HG03521 (cell line): Measurements from ENCODE around the gene SPATA31E1.
"Not testable (repeated sequence)": the region's sequence is repeated elsewhere in the genome, so short reads cannot be mapped to it uniquely, and the experiment has no call there.

Experiments
- ATAC-seq: cut with Tn5 transposase; IDR thresholded peaks from one replicate; pipeline ENCODE4 v1.9.1; 2021; ENCODE audit warnings: mild to moderate bottlenecking, moderate library complexity; ENCODE audit not compliant: unreplicated experiment

SPATA31E1 gene

DNA sequence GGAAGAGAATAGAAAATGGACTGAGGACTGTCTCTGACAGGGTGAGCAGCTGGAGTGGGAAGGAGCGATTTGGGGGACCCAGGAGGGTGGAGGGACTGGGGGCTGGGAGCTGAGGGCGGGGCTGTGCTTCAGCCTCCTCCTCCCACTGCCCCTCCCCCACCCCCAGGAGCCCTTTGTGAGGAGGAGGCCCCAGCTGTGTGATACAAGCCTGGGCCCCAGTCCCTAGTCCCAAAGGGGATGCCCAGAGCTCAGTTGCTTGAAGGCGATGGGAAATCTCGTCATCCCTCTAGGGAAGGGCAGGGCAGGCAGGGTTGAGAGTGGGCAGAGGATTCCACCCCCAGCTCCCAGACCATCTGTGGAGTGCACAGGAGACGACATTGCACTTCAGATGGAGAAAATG, at the start of gene SPATA31E1:
Gene SPATA31E1 (plus strand): TSS at position 251 of the 400 bp plus-strand sequence. CDS start 15 bp downstream, at position 266.
- no peak for ATAC-seq

DNA sequence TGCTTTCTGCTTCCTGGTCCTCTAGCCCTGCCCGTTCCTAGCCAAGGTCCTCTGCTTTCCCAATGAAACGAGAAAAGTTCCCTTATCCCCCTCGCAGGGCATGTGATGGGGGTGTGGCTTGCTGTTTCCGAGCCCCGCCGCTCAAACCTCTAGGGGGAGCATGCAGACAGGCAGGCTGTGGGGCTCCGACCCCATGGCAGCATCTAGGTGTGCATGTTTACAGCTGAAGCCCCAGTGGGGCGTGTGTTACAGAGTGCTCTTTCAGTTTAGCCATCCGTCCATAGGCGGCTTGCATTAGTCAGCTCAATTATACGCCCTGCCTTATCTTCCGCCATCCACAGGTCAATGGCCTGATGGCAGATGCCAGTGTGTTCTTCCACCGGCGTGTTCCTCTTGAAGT, 48.3 kb upstream of the SPATA31E1 start:
- no peak for ATAC-seq

DNA sequence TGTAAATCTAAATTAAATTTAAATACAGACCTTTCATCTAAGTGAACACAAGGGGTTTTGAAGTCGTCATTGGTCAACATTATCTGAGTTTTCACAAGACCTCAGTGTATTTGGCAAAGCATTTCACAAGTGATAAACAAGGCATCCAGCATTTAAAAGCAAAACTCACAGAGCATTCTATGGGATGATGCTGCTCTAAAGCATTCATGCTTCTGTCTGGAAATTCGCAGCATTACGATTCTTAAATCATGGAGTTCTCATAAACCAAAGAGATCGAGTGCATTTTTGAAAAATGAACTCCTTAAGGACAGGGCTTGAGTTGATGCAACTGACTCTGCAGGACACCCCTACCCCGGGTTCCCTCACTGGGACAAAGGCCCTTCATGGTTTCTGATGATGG, 46.1 kb upstream of the SPATA31E1 start:
- no peak for ATAC-seq

DNA sequence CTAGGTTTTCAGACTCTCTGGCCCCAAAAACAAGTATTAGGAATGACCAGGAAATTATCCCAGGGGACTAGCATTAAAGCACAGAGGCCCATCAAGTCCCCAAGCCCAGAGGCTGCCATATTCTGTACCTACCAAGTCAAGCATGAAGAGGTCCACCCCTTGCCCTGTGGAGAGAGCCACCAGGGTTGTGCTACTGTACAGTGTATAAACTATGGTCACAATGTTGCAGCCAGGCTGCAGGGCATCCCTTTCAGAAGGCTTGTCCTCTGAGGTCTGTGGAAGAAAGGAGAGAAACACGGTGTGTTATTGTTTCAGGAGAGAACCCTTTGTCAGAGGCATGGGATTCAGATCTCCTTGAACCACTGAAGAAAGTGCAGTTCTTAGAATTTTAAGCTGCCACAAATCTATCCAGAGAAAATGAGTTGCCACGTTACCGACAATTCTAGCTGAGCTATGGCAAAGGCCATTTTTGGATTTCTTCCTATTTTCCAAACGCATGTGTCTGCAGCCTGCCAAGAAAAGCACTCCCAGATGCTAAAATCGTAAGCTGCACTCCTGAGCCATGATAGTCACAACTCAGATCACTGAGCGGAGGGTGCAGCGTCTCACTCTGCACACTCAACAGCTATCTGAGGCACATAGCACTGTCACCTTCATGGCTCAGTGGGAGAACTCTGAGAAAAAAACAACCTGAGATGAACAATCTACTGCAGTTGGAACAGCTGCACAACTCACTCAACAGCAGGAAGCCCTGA, 45.5 kb upstream of the SPATA31E1 start:
- no peak for ATAC-seq

DNA sequence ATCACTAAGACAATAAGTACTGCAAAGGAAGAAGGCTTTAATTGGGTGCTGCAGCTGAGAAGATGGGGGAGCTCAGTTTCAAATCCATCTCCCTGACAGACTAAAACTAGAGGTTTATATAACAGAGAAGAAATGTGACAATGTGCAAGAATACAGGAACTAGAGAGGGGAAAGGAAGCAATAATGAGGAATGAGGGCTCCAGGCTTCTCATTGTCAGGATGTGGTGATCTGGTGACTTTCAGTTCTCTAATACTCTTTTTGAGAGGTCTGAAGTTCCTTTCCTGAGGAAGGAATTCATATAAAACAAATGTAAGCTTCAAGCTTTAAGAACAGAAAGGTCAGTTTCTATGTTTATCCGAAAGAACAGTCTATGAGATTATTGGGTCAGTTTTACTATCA, 42.5 kb upstream of the SPATA31E1 start:
- ATAC-seq = no peak

DNA sequence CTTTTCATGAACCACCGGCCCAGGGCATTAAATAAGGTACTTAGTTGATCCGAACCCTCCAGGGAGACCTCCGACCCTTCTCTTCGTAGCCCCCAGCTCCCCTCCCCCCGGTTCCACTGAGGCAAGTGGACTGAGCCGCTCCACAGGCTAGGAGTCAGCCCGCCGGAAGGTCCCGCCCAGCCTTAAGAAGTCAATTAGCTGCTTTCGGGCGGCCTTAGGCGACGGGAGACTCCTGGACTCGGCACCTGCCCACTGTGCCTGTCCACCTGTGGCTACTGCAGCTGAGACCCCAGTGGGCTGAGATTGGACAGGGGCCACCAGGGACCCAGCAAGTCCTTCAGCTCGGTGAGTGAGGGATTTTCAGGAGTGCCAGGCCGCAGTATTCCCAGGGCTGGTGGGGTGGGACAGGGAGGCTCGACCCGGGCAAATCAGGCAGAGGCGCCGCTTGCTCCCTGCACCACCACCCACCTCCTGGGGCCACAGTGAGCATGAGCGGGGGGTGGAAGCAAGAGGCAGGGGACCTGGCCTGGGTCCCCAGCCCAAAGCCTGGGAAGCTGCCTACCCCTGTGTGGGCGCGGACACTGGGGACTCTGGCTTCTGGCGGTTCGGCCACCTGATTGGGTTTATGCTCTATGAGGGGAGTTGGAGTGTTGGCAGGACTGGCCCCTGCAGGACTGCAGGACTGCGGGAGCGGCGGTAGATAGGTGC, 39.6 kb upstream of the SPATA31E1 start:
- no peak for ATAC-seq

DNA sequence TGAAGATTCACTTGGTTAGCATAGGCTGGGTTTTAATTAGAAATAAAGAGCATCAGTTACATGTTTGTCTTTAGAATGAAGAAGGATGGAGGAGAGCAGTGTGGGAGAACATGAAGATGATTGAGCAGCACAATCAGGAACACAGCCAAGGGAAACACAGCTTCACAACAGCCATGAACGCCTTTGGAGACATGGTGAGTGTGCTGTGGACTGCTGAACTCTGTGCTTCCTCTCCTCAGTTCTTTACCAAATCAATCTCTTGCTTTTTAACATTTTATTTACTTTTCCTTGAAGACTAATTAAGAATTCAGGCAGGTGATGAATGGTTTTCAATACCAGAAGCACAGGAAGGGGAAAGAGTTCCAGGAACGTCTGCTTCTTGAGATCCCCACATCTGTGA, 38.2 kb upstream of the SPATA31E1 start:
- ATAC-seq = no peak

DNA sequence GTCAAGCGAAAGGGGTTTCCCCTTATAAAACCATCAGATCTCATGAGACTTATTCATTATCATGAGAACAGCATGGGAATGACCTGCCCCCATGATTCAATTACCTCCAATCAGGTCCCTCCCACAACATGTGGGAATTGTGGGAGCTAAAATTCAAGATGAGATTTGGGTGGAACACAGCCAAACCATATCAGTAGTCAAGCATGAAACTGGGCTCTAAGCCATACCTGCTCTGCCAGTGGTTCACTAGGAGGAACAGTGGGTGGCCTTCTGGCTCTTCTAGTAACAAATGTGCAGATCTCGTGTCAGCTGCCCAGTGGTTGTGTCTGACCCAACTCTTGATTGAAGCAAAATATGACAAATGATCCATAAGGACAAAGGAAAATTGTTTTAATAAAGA, 34.9 kb upstream of the SPATA31E1 start:
- ATAC-seq = not testable (repeated sequence)

DNA sequence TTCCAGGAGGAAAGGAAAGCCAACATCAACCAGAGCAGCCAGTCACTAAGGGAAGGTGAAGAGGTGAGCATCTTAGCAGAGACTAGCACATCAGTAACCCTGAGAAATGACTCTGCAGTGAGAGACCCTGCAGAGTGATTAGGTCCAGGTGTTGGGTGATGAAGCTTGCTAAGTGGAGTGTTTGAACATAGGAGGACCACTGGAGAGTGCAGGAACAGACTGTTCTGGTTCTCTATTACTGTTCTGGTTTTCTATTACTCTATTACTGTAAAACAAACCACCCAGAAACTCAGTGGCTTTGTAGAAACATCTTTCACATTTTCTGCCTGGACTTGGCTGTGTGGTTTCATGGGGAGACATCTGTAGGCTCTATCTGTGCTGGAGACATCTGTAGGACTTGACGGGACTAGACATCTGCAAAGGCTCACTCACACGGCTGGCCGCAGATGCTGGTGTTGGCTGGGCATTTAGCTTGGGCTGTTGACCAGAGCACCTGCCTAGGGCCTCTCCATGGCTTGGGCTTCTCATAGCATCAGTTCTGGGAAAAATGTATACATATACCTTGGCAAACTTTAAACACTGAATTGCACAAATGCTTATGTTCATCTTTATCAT, 33.4 kb upstream of the SPATA31E1 start:
- ATAC-seq = no peak

DNA sequence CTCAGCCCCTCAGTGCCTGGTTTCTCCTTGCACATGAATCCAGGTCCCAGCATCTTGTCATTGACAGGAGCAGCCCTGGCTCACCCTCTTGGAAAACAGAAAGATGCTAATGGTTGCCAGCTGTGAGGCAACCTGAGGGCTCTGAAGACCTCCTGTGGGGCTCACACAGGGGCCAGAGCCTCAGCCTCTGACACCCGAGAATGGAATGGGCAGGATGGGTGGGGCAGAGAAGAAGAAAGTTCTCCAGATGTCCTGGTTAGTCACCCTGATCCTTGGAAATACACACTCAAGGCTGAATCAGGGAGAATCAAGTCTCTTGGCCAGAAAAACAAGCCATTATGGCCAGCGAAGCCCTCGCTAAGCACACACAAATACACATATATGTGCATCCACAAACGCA, 32.3 kb upstream of the SPATA31E1 start:
- no peak for ATAC-seq

DNA sequence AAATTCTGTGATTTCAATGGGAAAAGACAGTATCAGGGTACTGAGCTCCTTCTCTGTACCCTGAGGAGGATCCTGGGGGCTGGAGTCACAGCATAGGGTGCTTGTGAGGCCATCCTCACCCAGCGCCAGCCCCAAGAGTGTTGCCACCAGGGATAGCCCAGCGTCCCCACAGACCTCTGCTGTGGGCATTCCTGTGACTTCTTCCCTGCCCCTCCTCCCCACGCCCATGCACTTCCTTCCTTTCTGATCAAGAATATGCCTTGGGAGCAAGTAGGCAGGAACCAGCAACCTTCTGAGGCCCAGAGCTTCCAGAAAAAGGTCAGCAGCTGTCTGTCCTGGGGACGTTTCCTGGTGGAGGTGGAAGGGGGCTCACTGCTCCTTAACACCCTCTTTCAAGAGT, 31.5 kb upstream of the SPATA31E1 start:
- ATAC-seq = not testable (repeated sequence)

DNA sequence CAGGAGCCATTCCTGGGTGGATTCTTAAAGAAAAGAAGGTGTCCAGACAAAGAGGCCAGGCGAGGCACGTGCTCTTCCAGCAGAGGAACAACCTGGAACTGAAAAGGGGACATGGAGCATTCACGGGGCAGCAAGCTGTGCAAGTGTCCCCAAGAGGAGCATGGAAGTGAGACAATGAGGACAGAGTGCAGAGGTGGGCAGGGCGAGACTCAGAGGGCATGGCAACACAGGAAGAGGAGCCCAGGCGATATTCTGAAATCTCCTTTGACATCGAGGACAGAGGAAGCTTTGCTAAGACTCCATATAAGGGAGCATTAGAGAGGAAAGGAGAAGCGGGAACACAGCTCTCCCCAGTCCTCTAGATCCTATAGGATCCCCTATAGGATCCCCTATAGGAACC, 29.4 kb upstream of the SPATA31E1 start:
- ATAC-seq = no peak

DNA sequence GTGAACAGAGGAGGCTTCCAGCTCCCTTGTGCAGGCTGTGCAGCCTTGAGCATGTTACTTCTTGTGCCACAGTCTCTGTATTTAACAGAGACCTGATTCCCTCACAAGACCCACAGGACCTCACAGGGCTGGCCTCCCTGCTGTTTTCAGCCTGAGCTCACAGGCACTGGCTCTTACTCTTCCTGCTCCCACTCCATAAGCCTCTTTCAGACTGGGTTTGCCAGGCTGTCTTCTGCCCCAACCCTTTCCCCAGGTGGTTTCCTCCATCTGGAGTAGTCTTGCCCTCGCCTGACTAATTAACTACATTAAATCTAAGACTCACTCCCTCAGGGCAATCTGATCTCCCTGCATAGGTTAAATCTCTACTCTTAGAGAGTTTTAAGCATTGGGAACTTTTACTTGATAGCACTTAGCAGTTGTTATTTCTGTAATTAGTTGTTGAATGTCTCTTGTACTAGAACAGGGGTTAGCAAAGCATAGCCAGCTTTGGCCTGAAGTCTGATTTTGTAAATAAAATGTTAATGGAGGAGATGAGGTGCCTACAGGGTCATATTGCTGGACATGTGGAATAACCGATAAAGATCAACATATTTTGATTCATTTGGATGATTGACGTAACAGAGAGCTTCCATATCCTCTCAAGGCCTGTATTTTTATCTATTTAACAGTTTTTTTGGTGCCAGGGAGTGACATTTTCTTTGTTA, 28.6 kb upstream of the SPATA31E1 start:
- ATAC-seq = no peak

DNA sequence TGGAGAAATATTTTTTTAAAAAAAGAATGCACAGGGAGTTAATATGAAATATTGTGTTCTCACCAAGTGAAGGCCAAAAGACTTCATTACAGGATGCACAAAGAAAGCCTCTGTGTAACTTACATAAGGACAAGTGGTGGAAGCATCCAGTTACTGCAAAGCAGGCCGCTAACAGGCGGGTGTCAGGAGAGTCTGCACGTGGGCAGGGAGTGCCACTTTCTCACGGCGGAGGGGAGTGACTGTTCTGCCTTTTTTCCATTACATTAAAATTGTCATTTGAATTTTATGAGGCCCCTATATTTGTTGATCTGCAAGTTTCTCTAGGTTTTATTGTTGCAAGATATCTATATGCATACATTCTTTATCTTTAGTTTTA, 28.1 kb upstream of the SPATA31E1 start:
- ATAC-seq = no peak

DNA sequence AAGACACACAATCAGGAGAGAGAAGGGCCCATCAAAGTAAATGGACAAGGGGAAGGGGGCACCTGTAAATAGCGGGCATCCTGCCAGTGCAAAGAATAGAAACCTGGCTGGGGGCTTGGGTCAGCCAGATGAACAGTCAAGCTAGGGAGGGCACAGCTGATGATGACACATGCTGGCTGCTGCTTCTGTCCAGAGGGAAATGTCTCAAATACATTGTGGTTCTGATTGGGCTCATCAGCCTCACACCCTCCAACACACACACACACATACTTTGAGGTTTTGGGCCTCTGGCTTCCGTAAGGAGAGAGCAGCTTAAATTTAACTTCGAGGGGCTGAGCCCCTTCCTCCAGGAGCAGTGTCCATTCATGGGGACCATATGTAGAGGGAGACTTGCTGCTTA, 27.6 kb upstream of the SPATA31E1 start:
- no peak for ATAC-seq

DNA sequence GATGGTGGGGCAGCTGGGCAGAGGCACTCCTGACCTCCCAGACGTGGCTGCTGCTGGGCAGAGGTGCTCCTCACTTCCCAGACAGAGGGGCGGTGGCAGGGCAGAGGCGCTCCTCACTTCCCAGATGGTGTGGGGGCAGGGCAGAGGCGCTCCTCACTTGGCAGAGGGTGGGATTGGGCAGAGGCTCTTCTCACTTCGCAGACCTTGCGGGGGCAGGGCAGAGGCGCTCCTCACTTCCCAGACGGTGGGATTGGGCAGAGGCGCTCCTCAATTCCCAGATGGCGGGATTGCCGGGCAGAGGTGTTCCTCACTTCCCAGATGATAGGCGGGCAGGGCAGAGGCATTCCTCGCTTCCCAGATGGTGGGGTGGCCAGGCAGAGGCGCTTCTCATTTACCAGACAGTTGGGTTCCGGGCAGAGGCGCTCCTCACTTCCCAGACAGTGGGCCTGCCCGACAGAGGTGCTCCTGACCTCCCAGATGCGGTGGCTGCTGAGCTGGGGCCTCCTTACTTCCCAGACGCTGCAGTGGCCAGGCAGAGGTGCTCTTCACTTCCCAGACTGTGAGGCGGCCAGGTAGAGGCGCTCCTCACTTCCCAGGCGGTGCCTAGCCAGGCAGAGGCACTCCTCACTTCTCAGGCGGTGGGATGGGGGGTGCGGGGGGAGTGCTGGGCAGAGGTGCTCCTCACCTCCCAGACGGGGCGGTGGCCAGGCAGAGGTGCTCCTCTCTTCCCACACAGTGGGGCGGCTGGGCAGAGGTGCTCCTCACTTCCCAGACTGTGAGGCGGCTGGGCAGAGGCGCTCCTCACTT, 25.3 kb upstream of the SPATA31E1 start:
- no peak for ATAC-seq

DNA sequence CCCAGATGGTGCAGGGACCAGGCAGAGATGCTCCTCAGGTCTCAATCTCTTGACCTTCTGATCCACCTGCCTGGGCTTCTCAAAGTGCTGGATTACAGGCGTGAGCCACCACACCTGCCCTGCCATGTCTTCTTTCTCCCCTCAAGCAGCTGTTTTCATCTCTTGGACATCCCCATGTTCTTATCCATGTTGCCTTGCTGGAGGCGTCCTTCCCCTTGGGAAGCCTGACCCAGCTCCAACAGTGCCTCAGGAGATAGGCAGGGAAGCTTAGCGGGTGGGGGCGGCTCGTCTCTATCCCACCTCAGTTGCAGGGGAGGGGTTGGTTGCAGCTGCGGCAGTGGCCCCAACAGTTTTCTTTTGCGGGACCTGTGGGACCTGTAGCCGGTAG, 24.7 kb upstream of the SPATA31E1 start:
- no peak for ATAC-seq

DNA sequence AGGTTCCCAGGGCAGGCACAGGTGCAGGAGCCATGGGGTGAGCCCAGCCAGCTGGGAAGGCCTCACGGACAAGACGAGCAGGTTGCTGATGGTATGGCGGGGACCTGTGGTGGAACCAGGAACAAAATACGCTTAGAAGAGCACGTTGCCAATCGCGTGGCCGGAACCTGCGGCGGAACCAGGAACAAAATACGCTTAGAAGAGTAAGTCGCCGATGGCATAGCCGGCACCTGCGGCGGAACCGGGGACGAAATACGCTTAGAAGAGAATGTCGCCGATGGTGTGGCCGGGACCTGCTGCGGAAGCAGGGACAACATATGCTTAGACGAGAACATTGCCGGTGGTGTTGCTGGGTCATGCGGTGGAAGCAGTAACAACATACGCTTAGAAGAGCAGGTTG, 23.5 kb upstream of the SPATA31E1 start:
- ATAC-seq = no peak

DNA sequence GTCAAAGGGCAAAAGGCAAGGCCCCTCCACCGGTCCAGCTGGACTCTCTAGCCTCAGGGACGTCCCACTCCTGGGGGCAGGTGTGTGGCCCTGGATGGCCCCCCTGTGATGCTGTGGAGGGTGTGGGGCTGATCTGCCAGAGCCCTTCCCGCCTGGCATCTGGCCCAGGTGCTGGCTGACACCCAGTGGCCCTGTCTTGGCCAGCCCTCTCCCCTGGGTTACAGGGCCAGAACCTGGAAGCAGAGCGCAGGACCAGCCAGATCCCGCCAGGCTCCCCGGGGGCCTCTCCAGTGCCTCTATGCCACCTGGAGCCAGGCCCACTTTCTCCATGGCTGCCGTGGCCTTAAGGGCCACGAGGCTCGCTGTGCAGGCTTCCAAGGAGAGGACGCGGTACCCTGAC, 22.9 kb upstream of the SPATA31E1 start:
- ATAC-seq = no peak

DNA sequence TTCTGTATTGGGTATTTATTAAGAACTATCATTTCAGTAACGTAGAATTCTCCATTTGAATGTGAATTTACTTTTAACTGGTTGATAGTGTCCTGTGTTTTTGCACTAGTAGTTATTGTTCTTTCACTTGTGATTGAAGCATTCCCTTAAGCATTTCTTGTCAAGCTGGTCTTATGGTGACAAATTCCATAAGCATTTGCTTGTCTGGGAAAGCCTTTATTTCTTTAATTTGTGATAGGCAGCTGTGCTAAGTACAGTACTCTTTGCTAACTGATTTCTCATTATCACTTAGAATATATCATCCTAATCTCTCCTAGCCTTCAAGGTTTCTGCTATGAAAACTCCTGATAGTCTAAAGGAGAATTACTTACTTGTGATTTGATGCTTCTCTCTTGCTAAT, 21.3 kb upstream of the SPATA31E1 start:
- no peak for ATAC-seq
